ENCODE results near the gene PRDM16. TPM values are rescaled to one million over a fixed set of nuclear protein-coding genes. Genes with fewer than 3 reads are reported as not detected.
A peak's percentile ranks its signal among the peaks of the same experiment; 100 is the strongest.

PRDM16 gene
- total RNA-seq, 1 donor from 2014 or later: not detected

DNA sequence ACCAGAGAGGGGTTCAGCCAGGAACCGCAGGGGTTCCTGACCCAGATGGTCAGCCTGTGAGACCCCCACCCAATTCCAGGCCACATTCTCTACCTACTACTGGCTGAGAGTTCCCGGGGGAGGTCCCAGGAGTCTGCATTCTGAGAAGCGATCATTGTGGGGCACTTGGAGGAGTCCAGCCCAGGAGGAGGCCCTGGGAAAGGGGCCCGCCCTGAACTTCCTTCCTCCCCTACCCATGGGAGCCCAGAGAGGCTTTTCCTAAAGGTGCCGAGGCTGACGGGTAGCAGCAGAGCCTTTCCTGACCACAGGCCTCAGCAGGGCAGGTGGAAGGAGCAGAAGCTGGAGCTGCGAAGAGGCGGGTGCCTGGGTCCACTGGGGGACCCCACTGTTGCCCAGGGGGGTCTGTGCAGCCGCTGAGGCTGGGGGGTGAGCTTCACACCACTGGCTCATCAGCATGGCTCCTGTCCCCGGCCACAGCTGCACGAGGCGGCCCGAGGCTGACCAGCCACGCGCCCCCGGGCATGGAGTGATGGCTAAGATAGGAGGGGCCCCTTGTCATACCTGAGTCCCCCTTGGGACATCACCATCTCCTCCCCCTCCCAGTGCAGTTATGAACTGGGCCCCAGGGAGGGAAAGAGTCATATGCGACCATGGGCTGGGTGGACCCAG lies 127.7 kb downstream of the PRDM16 start:
- DNase-seq (ENCODE audit: low read depth): no peak

DNA sequence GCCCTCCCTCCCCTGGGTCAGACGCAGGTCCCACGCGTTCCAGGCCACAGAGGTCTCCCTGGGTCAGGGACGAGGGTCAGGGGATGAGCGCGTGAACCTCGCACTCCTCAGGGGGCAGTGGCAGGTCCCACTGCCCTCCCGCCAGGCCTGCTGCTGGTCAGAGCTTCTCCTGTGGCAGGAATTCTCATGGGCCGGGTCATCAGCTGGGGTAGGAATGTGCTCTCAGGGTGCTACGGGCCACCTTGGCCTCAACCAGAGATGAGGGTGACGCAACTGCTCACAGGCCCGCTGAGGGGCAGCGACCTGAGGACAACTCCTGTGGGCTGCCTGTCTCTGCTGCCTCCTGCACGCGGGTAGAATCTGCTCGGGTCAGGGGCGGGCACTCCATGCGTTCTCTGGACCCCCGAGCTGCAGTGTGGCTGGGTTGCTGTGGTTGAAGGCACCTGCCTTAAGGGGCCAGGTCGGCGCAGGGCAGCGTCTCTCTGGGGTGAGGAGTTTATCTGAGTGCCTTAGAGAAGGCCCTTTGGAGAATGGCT lies 128.8 kb downstream of the PRDM16 start:
- DNase-seq (ENCODE audit: low read depth): no peak

DNA sequence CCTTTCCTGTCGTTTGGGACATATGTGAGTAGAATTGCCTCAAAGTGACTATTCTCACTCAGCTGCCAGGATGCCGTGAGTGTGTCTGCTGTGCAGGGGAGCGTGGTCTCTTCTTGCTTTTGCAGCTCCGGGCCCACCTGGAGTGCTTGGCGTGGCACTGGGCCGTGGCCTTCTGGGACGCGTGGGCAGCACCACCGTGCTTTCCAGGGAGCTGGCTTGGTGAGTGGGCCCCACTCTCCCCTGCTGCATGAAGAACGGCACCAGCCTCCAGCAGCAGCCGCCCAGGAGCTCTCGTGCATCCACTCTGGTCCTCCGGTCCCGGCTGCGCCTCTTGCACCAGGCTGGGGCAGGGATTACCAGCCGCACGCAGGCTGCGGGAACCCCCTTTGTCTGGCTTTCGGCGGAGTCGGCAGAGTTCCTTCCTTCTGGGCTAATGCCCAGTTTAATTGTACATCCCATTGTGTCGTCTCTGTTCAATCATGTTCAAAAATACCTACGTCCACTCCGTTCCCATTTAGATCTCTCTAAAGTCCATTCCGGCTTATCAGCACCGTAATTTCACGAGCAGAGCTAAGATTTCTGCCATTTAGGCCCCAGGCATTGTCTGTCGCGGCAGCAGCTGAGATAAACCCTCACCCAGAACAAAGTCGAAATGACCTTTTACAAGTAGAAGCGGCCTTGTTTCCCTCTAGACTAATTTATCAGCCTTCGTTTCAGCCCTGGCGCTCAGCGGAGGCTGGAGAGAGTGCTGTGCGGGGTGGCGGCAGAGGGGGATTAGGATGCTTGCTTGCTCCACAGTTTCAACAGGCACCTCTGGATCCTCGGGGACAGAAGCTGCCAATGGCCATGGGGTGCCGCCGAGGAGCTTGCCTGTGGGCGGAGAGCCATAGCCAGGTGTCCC lies 129.6 kb downstream of the PRDM16 start:
- DNase-seq (ENCODE audit: low read depth): no peak

DNA sequence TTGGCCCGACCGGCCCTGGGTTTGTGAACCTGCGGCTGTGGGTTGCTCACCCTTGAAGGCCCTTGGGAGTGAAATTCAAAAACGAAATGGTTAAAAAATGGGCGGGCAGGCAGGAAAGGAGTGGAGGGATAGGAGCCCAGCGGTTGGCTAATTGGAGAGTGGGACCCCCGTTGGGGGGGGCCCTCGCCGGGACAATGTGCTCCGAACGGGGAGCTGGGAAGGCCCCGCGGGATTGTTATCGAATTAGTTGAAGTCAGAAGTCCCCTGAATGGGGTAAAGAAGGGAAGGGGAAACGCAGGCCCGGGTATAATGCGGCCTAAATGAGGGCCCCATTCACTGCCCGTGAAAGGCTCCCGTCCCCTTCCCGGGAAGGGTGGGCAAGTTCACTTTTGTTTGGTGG lies 135.7 kb downstream of the PRDM16 start:
- no peak for DNase-seq (ENCODE audit: low read depth)

DNA sequence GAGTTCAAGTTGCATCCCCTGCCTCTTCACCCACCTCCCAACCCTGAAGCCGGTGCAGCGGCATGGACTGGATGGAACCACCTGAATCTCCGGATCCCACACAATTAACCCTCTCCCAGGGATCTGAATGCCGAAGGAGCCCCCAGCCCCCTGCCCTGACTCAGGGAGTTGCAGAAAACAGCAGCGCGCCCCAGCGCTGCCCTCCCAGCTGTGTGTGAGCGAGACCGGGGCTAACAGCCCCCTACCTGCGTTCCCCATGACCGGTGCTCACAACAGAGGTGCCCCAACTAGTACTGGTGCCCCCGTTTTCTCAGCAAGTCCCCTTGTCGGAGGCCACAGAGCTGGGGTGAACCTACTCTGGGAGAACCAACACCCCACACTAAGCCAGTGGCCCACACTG lies 136.8 kb downstream of the PRDM16 start:
- no peak for DNase-seq (ENCODE audit: low read depth)

DNA sequence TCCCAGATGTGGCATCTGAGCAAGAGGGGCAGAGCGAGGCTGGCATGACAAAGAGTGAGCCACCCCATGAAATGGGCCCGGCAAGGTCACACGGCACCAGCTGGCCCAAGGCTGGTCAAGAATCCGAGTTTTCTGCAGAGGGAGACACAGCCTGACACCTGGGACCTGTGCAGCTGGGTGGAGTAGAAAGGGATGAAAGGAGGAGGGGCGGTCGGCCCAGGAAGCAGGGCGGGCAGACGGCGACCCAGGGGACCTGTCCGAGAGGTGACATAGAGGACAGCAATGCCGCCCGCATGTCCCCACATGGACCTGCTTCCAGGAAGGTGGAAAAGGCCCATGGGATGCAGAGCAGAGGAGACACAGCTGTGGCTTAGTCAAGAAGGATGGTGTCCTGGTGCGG lies 137.7 kb downstream of the PRDM16 start:
- no peak for DNase-seq (ENCODE audit: low read depth)

DNA sequence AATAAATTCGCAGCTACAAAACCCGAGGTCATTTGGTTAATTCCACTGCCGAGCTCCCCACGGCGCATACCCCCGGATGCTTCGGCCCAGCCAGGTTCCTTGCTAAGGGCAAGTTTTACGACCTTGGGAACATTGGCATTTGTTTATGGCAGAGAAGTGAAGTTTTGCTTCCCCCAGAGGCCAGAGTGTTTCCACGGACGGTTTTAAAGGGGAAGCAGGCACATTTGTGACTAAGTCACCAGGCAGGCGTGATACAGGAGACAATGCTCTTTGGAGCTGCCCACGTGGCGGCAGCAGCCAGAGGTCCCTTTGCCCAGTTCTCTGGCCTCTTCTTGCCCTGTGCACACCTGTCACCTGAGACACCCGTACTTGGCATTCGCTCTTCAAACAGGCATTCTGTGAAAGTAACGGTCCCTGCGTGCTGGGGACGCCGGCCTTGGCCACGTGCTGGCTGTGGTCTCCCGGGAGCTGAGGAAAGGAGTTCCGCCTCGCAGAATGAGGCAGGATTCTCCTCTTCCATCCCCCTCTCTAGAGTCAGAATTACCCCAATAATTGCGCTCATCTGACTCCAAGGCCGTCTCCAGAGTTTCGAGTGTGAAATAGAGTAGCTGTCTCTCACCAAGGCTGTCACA lies 138.3 kb downstream of the PRDM16 start:
- no peak for DNase-seq (ENCODE audit: low read depth)

DNA sequence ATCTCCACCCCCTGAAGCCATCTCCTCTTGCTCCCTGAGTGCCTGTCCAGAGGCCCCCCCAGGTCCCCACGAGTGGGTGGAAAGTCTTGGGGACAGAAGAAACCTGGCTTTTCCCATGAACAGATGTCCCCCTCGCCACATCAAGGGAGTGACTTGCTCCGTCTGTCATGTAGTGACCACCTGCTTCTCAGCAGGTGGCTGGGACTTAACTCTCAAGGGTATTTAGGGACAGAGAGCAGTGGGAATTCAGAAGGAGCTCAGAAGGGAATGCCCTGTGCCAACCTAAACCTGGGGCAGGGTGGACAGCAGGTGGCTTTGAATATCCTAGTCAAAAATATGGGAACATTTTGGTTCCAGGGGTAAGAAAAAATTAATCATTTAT lies 139.8 kb downstream of the PRDM16 start:
- no peak for DNase-seq (ENCODE audit: low read depth)

DNA sequence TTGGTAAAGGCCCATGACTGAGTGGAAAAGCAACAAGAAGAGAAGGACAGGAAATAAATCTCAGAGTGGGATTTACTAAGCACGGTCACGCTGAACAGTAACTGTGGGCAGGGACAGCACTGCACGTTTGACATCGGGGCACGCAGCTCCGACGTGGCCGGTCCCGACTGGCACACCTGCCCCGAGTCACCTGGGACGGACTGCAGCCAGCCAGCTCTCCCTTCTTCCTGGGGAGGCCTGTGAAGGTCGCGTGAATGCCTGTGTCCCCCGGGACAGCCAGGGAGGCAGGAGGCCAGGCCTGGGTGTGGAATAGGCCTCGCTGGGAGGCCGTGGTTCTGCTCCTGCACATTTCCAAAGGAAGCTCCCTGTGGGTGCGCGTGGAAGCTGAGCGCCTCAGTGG lies 140.2 kb downstream of the PRDM16 start:
- no peak for DNase-seq (ENCODE audit: low read depth)

DNA sequence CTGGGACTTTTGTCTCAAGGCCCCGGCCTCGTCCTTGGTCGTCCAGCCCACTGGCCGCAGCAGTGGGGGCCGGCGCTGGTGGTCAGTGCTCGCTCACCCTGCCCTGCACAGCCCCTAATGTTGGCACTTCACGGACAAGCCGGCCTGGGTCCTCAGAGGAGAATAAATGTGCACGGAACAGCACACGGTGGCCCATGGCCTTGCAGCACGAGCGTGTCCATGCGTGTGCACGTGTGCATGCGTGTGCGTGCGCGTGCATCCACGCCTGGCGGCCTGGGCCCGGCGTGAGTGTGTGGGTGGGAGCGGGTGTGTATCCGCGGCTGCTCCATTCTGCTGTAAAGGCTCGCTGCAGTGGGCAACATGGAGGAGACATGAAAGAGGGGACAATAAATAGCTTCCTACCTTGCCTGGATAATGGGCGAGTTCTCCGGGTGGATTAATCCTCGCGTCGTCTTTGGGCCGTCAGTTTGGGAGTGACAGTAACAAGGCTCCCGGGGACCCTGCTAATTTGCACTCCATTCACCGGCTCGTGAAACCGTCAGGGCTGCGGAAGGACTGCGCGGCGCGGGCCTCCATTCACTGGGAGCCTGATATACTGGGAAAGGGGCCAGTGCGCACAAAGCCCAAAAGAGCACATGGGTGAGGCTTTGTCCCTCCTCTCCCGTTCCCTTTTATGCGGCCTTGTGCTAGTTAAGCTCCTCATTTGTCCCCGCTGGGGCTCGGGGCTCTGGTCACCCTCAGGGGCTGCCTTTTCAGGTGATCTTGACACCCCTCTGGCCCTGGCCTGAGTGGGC lies 142.8 kb downstream of the PRDM16 start:
- DNase-seq (ENCODE audit: low read depth): no peak

DNA sequence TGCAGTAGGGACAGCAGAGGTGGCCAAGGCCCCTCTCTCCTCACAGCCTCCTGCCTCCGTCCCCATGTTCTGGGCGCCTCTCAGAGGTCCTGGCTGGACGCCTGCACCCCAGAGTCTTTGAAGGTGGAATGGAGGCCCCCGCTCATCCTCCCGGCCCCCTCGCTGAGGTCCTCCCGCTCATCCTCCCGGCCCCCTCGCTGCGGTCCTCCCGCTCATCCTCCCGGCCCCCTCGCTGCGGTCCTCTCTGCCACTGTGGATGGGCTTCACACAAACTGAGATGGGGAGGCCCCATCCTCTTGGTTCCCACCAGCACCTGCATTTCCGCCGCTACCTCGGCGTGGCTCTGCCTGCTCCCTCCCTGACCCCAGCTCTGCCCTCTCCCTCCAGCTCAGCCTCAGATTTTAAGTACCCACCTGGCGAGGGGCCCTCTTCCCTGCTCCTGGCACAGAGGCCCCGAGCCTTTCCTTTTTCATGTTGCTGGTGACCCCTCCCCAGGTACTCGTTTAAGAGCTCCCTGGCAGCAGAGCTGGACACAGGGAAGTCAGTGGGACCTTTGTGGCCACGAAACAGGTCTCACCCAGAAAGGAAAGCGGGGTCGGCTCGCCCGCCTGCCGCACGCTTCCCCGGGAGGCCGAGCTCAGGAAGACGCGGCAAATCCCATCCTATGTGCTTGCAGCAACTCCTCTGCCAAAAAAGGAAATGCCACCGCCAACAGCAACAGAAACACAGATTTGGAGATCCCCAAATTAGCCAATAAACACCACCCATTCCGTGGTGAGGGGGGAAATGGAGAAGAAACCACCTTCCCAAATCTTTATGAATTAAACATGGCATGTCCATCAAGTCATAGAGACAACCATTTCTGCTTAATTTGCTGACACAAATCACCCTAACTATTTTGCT lies 143.7 kb downstream of the PRDM16 start:
- no peak for DNase-seq (ENCODE audit: low read depth)

DNA sequence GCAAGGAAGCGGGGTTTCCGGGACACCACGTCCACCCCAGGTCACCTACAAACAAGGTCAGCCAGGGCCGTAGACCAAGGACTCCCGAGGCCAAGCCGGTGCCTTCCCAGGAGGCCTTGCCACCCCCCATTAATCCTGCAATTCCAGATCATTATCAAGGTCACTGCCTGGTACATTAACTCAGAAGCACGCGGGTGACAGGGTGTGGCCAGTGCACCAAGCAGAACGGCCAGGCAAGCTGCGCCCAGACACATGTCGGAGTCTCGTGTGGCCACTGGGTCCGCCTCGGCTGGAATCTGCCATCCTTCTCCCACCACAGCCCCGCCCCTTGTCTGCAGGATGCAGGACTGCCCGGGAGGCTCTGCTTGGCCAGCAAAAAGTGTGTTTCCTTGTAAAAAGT lies 144.7 kb downstream of the PRDM16 start:
- DNase-seq (ENCODE audit: low read depth): no peak

DNA sequence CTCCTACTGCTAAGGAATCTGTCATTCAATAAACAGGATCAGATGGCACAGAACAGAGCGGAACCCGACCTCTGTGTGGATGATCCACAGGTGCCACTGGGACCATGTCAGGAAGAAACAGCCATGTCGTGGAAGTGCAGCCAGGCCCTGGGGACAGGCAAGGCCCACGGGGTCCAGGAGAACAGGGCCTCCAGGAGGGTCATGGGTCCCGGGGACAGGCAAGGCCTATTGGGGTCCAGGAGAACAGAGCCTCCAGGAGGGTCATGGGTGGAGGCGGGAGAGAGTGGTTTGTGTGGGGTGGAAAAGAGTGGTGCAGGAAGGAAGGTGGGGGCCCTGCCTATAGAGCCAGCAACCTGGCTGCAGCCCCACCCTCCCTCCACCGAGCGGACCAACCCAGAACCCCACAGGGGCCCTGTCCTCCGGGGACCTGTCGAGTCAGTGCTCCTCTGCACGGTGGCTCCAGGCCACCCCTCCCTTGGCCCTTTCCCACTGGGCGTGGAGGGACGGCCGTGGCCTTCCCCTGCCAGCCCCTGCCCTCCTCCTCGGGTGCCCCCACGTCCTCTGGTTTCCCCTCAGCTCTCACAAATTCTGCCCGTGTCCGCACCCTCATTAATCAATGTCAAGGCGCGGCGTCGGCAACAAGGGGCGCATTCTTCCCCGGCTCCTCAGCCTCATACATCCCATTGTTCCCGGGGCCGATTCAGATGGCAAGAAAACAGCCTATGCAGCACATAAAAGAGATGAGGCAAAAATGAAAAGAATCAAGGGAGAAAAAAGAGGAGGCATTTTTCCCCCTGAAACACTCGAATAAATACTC lies 146.4 kb downstream of the PRDM16 start:
- DNase-seq (ENCODE audit: low read depth): no peak

DNA sequence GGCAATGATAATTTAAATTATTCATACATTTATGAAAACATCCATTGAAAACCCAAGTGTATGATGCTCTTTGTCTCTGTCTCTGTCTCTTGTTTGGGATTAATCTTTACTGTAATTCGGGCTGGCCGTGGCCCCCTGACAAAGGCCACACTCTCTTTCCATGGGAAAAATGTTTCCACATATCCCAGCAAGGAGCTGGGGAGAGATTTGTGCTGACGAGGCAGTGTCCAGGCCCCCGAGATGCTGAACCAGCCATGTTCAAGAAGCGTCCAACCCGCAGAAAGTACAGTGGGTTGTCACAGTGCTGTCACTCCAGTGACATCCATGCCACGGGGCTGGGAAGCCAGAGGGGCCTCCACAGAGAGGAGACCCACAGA lies 147.0 kb downstream of the PRDM16 start:
- DNase-seq (ENCODE audit: low read depth): no peak

DNA sequence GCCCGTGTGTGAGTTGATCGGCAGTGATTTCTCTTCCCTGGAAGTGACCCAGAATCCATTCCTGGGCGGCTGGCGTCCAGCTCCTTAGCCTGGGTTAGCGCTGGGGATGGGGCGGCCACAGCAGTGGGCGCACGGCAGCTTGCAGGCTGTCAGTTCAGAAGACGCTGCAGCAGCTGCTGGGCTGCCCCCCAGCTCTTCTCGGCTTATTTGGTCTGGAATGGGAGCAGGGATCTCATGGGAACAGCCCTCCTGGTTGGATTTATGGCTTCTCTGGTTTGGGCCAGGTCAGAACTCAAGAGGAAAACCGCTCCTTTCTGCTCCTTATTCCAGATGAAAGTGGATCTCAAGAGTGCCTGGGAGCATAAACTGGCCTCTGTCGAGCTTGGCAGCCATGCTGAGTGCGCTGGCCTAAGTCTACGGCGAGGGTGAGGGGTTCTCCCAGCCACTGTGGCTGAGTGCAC lies 148.2 kb downstream of the PRDM16 start:
- DNase-seq (ENCODE audit: low read depth): no peak

DNA sequence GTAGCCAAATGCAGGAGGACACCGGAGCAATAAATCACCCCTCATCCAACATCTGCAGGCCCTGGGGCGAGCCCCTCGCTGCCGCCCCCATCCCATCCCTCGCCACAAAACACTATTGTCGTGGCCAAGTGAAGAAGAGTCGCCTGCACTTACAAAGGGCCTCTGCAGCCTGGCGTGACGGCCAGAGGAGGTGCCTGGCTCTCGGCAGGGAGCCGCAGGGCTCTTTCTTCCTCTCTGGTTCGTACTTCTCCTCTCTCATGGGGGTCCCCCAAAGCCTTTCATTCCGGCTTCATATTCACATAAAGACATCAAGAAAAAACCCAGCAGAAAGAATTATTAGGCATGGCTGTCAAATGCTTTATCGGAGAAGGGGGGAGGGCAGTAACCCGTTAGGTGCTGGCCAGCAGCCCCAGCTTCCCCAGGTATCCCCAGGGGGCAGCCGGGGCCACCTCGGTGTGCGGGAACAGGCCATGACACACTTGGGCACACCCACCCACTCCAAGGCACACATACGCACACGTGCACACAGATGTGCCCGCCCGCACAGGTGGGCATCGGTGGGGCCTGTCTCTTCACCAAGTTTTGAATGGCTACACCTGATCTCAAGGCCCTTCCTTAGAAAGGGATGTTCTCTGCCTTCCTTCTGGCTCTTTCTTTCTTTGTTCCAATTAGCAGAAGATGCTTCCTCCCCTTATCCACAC lies 149.1 kb downstream of the PRDM16 start:
- no peak for DNase-seq (ENCODE audit: low read depth)

DNA sequence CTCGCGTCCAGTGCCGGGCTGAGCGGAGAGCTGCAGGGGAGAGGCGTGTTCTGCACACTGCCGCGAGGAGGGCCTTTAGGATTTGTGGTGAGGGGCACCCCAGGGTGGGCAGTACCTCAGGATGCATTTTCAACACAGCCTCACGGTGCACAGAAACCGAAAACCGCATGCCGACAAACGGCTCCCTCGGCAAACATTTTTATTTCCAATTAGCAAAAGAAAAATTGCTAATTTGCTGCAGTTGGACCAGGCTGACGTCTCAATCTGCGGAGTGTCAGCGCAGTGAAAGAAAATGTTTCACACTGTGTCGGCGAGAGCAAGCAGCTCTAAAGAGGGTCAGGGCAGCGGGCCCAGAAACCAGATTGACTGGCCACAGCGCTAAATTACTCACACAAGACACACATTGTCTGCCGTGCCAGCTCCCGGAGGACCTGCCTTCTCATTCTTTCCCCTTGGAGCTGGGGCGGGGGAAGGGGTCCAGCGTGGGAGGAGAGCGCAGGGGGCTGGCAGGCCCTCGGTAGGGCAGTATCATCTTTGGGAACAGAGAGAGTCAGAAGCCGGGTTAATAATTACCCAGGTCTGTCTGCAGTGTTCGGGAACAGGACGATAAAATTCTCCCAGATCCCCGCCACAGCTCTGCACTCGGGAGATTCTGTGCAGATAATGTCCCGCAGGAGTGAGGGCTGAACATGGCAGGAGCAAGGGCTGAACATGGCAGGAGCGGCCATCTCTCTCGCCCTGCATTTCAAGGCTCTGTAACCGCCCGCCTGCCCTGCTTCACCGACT lies 150.2 kb downstream of the PRDM16 start:
- peak; percentile 3 for DNase-seq (ENCODE audit: low read depth)
